ENCODE measurements around the gene BTG3.
A peak's percentile ranks its signal among the peaks of the same experiment; 100 is the strongest.

Gene BTG3

GRCh38 chr21:17612565-17613241, at the start of gene BTG3:
BTG3 (minus strand) TSS chr21:17612901; CDS start chr21:17609144, 3,757 bp downstream.
- peak; percentile 72 for DNase-seq (ENCODE audit: low read depth, low spot score)

- DNase-seq (ENCODE audit: low read depth, low spot score): no peak
Observed at GRCh38 chr21:17660862-17661261, 48.2 kb upstream of the BTG3 start.

GRCh38 chr21:17660452-17660851, 47.8 kb upstream of the BTG3 start:
- DNase-seq (ENCODE audit: low read depth, low spot score): no peak

GRCh38 chr21:17658931-17659330, 46.2 kb upstream of the BTG3 start:
- DNase-seq (ENCODE audit: low read depth, low spot score): no peak

GRCh38 chr21:17651526-17651925, 38.8 kb upstream of the BTG3 start:
- no peak for DNase-seq (ENCODE audit: low read depth, low spot score)

- no peak for DNase-seq (ENCODE audit: low read depth, low spot score)
Observed at GRCh38 chr21:17650292-17650691, 37.6 kb upstream of the BTG3 start.

- DNase-seq (ENCODE audit: low read depth, low spot score): no peak
Observed at GRCh38 chr21:17646790-17647189, 34.1 kb upstream of the BTG3 start.

- DNase-seq (ENCODE audit: low read depth, low spot score): no peak
Observed at GRCh38 chr21:17644186-17644585, 31.5 kb upstream of the BTG3 start.

- no peak for DNase-seq (ENCODE audit: low read depth, low spot score)
Observed at GRCh38 chr21:17640821-17641220, 28.1 kb upstream of the BTG3 start.

GRCh38 chr21:17636711-17637110, 24.0 kb upstream of the BTG3 start:
- DNase-seq (ENCODE audit: low read depth, low spot score): no peak

GRCh38 chr21:17631195-17631594, 18.5 kb upstream of the BTG3 start:
- no peak for DNase-seq (ENCODE audit: low read depth, low spot score)

- DNase-seq (ENCODE audit: low read depth, low spot score): no peak
Observed at GRCh38 chr21:17622018-17622417, 9.3 kb upstream of the BTG3 start.

GRCh38 chr21:17616831-17617230, 4.1 kb upstream of the BTG3 start:
- DNase-seq (ENCODE audit: low read depth, low spot score): no peak

- no peak for DNase-seq (ENCODE audit: low read depth, low spot score)
Observed at GRCh38 chr21:17613242-17613676, 558 bp upstream of the BTG3 start.

GRCh38 chr21:17612023-17612564, 607 bp downstream of the BTG3 start:
- DNase-seq (ENCODE audit: low read depth, low spot score): no peak

GRCh38 chr21:17611414-17612022, 1.2 kb downstream of the BTG3 start:
- DNase-seq (ENCODE audit: low read depth, low spot score): peak; percentile 68

GRCh38 chr21:17610911-17611310, 1.8 kb downstream of the BTG3 start:
- no peak for DNase-seq (ENCODE audit: low read depth, low spot score)

- DNase-seq (ENCODE audit: low read depth, low spot score): no peak
Observed at GRCh38 chr21:17609681-17610080, 3.0 kb downstream of the BTG3 start.

- no peak for DNase-seq (ENCODE audit: low read depth, low spot score)
Observed at GRCh38 chr21:17607684-17608083, 5.0 kb downstream of the BTG3 start.

- no peak for DNase-seq (ENCODE audit: low read depth, low spot score)
Observed at GRCh38 chr21:17602874-17603273, 9.8 kb downstream of the BTG3 start.

- DNase-seq (ENCODE audit: low read depth, low spot score): no peak
Observed at GRCh38 chr21:17598437-17598836, 14.3 kb downstream of the BTG3 start.

GRCh38 chr21:17597680-17598079, 15.0 kb downstream of the BTG3 start:
- no peak for DNase-seq (ENCODE audit: low read depth, low spot score)

GRCh38 chr21:17590430-17590829, 22.3 kb downstream of the BTG3 start:
- DNase-seq (ENCODE audit: low read depth, low spot score): no peak
